ENCODE results near the gene APOBEC3B.

The APOBEC3B gene

GRCh38 chr22:38981992-38982927 is at the start of gene APOBEC3B:
TSS of gene APOBEC3B (plus strand) at chr22:38982347. CDS start at chr22:38982454, 107 bp downstream.
- peak; percentile 90 for DNase-seq

- no peak for DNase-seq
Measured at GRCh38 chr22:38935023-38935422, 47.1 kb upstream of the APOBEC3B start.

DNA sequence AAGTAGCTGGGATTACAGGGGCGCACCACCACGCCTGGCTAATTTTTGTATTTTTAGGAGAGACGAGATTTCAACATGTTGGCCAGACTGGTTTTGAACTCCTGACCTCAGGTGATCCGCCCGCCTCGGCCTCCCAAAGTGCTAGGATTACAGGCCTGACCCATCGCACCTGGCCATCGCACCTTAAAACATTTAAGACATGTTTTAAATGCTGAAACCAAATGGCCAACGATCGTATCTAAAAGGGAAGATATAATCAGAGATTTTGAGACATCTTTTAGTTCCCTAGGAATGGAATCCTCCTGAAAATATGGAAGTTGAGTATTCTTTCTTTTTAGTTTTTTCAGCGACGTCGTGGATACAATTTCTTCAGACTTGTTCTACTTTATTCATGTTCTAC is 46.5 kb upstream of the APOBEC3B start:
- DNase-seq: no peak

GRCh38 chr22:38936562-38936961 is 45.6 kb upstream of the APOBEC3B start:
- no peak for DNase-seq

- DNase-seq: no peak
Measured at GRCh38 chr22:38937036-38937435, 45.1 kb upstream of the APOBEC3B start.

DNA sequence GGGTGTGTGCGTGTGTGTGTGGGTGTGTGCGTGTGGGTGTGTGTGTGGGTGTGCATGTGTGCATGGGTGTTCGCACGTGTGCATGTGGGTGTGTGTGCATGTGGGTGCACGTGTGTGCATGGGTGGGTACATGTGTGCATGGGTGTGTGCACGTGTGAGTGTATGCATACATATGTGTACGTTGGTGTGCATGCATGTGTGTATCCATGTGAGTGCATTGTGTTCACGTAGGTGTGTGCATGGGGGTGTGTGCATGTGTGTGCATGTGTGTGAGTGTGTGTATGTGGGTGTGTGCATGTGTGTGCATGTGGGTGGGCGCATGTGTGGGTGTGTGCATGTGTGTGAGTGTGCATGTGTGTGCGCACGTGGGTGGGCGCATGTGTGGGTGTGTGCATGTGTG is 44.6 kb upstream of the APOBEC3B start:
- DNase-seq: no peak

GRCh38 chr22:38938221-38938620 is 43.9 kb upstream of the APOBEC3B start:
- DNase-seq: no peak

DNA sequence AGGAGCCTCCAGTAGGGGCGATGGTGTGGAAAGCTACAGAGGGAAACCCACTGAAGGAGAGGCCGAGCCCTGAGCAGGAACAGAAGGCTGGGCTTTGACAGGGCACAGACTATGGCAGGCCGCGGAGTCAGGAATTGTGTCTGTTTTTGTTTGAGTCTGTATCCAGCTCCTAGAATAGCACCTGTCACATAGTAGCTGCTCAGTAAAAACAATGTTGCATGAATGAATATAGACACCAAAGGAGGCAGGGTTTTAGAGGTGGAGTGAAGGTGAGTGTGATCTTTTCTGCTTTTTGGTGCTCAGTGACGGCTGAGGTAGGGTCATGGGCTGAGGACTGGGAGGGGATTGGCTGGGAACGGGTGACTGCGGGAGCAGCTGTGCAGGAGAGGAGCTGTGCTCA is 43.2 kb upstream of the APOBEC3B start:
- DNase-seq: no peak

- DNase-seq: no peak
Measured at GRCh38 chr22:38940811-38941384, 41.2 kb upstream of the APOBEC3B start.

GRCh38 chr22:38941488-38941987 is 40.6 kb upstream of the APOBEC3B start:
- DNase-seq: peak; percentile 89

GRCh38 chr22:38942702-38943101 is 39.4 kb upstream of the APOBEC3B start:
- DNase-seq: no peak

DNA sequence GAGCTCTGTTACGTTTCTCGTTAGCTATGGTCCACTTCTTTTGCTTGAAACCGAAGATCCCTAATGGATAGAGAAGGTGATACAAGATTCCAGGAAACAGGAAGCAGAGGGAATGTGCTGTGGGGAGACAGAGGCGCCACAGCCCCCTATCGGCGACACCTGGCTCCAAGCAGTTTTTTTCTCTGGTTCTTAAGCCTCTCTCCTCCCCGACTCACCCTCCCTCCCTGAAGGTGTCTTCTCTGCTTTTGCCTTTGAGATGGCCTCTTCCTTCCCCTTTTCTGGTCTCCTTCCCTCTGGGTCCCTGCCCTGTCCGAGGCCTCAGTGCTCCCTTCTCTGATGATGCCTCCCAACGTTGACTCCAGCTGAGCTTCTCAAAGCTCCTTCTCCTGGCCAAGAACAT is 38.9 kb upstream of the APOBEC3B start:
- no peak for DNase-seq

GRCh38 chr22:38943882-38944281 is 38.3 kb upstream of the APOBEC3B start:
- DNase-seq: no peak

DNA sequence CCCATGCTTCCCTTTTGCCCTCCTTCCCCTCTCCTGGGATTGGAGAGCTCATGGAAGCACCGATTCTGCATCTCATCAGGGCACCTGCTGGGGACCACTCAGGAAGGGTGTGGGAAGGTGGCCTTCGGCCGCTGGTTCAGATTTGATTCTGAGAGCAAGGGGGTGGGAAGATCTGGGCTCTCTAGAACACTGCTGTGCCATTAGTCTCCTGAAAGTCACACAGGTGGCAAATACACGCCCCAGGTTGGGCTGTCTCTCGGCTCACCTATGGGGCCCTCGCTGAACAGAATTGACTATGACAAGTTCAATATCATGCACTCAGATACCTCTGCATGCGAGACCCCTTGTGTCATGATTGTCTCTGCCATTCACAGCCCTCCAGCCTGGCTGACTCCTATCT is 37.5 kb upstream of the APOBEC3B start:
- DNase-seq: no peak

DNA sequence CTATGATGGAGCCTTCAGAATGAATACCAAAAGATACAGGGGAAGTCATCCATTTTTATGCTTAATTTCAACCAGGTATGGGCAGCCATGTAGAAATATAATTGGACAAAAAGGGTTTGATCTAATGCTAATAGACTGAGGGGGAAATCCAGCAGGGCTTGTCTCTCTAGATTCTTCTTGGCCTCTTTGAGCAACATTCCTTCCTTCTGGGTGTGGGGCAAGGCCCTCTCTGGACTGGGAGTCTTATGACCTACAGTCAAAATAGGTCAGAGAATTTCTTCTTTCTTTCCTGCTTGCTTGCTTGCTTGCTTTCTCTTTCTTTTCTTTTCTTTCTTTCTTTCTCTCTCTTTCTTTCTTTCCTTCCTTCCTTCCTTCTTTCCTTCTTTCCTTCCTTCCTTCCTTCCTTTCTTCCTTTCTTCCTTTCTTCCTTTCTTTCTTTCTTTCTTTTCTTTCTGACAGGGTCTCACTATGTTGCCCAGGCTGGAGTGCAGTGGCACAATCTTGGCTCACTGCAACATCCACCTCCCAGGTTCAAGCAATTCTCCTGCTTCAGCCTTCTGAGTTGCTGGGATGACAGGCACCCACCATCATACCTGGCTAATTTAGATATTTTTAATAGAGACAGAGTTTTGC is 36.3 kb upstream of the APOBEC3B start:
- peak; percentile 10 for DNase-seq

GRCh38 chr22:38946771-38947170 is 35.4 kb upstream of the APOBEC3B start:
- DNase-seq: no peak

DNA sequence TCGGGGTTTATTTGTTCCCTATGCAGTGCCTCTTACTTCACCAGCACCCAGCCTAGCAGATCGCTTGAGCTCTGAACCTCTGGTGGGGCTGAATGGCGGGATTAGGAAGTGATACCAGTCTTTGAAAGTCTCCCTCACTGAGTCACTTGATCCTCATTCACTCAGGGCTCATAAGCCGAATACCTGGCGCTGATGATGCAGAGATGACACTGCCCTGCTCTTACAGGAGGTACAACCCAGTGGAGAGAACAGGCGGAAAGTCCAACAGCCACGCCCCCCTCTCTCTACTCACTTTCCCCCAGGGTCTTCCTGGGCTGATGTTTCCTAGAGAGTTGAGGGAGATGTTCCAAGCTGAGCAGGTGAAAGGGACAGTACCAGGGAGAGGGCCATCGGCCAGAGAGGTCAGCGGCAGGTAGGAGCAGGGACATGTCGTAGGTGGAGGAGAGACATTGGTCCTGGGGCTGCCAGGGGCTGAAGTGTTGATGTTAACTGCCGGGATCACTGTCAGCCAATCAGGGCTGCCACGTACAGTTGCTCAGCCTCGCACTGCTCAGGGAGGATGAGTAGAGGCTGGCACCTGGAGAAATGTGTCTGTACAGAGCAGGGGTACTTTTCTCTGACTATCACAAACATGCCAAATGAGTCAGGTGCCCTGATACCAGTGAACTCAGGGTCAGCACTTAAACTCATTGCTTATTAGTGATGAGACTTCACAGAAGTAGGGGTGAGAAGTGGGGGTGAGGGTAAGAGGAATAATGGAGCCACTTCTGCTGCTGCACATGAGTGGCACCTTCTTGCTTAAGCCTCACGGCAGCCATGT is 34.6 kb upstream of the APOBEC3B start:
- peak; percentile 63 for DNase-seq

- DNase-seq: peak; percentile 41
Measured at GRCh38 chr22:38948181-38948940, 33.8 kb upstream of the APOBEC3B start.

- peak; percentile 46 for DNase-seq
Measured at GRCh38 chr22:38949889-38950405, 32.2 kb upstream of the APOBEC3B start.

DNA sequence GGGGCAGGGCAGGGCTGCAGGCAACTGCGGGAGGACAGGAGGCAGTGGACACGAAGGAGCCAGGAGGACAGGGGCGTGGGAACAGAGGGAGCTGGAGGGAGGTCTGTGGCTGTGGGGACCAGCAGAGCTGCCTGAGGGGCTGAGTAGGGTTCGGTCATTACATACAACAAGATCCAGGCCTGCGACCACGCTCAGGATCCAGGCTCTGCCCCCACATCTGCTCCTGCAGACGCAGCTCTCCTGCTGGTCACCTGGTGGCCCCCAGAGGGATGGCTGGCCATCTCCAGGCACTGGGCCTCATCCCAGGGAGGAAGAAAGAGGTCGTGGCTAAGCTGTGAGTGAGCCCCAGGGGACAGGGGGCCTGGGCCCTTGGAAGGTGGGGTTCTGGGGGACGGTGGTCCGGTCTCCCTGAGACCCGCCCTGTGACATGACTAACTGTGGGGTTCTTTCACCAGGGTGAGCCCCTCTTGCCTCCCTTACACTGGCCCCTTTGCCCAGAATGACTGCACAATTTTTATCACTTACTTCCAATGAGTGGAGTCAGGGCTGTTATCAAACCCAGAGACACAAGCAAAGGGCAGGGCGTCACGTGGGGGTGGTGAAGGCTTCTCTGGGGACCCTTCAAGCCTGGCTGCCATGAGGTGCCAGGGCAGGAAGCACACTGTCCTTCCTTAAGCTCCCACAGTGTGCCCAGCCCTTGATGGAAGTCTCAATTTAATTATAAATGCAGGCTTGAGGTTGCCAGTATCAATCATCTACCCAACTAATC is 31.4 kb upstream of the APOBEC3B start:
- peak; percentile 57 for DNase-seq

GRCh38 chr22:38951734-38952133 is 30.4 kb upstream of the APOBEC3B start:
- peak; percentile 13 for DNase-seq
